Measurements from ENCODE around the gene GABPB1.
A peak's percentile ranks its signal among the peaks of the same experiment; 100 is the strongest.

Gene GABPB1

GRCh38 chr15:50244959-50245624 lies 109.9 kb downstream of the GABPB1 start:
- TF ChIP-seq MAX (IDR thresholded peaks at IDR 0.05; ENCODE audit: low read depth, low read length): no peak
- no peak for TF ChIP-seq CTCF (IDR thresholded peaks at IDR 0.05; ENCODE audit: low read depth, low read length)
- TF ChIP-seq MYC (IDR thresholded peaks at IDR 0.05; ENCODE audit: low read depth, low read length): no peak
- no peak for TF ChIP-seq POLR2A (IDR thresholded peaks at IDR 0.05; ENCODE audit: extremely low read depth, insufficient read length)
- no peak overlapping the region for H3K4me3 ChIP-seq (ENCODE audit: low read depth, low read length)
- no peak for DNase-seq (ENCODE audit: low read depth)

GRCh38 chr15:50244153-50244552 lies 110.8 kb downstream of the GABPB1 start:
- DNase-seq (ENCODE audit: low read depth): peak; percentile 59
- TF ChIP-seq POLR2A (IDR thresholded peaks at IDR 0.05; ENCODE audit: extremely low read depth, insufficient read length) (no peak), MAX (IDR thresholded peaks at IDR 0.05; ENCODE audit: low read depth, low read length) (no peak), CTCF (IDR thresholded peaks at IDR 0.05; ENCODE audit: low read depth, low read length) (no peak), MYC (IDR thresholded peaks at IDR 0.05; ENCODE audit: low read depth, low read length) (no peak)

GRCh38 chr15:50241684-50242450 lies 113.1 kb downstream of the GABPB1 start:
- peak; percentile 44 for DNase-seq (ENCODE audit: low read depth)
- H3K4me3 ChIP-seq (ENCODE audit: low read depth, low read length): no peak overlapping the region
- TF ChIP-seq POLR2A (IDR thresholded peaks at IDR 0.05; ENCODE audit: extremely low read depth, insufficient read length): no peak
- no peak for TF ChIP-seq MAX (IDR thresholded peaks at IDR 0.05; ENCODE audit: low read depth, low read length)
- TF ChIP-seq MYC (IDR thresholded peaks at IDR 0.05; ENCODE audit: low read depth, low read length): no peak
- peak; percentile 9 for TF ChIP-seq CTCF (IDR thresholded peaks at IDR 0.05; ENCODE audit: low read depth, low read length)

More at GRCh38 chr15:50244153-50244552, 110.8 kb downstream of the GABPB1 start:
- no peak overlapping the region for H3K4me3 ChIP-seq (ENCODE audit: low read depth, low read length)

- no peak for TF ChIP-seq MYC (IDR thresholded peaks at IDR 0.05; ENCODE audit: low read depth, low read length)
- TF ChIP-seq MAX (IDR thresholded peaks at IDR 0.05; ENCODE audit: low read depth, low read length): no peak
- no peak for TF ChIP-seq POLR2A (IDR thresholded peaks at IDR 0.05; ENCODE audit: extremely low read depth, insufficient read length)
- TF ChIP-seq CTCF (IDR thresholded peaks at IDR 0.05; ENCODE audit: low read depth, low read length): no peak
- no peak overlapping the region for H3K4me3 ChIP-seq (ENCODE audit: low read depth, low read length)
- DNase-seq (ENCODE audit: low read depth): no peak
Observed at GRCh38 chr15:50238255-50238654, 116.7 kb downstream of the GABPB1 start.

GRCh38 chr15:50236433-50236832 lies 118.6 kb downstream of the GABPB1 start:
- no peak for DNase-seq (ENCODE audit: low read depth)
- TF ChIP-seq MAX (IDR thresholded peaks at IDR 0.05; ENCODE audit: low read depth, low read length): no peak
- no peak for TF ChIP-seq CTCF (IDR thresholded peaks at IDR 0.05; ENCODE audit: low read depth, low read length)
- no peak for TF ChIP-seq POLR2A (IDR thresholded peaks at IDR 0.05; ENCODE audit: extremely low read depth, insufficient read length)
- no peak for TF ChIP-seq MYC (IDR thresholded peaks at IDR 0.05; ENCODE audit: low read depth, low read length)
- H3K4me3 ChIP-seq (ENCODE audit: low read depth, low read length): no peak overlapping the region

Measured in NB4 (cell line).